PFSK-1 (cell line): ENCODE measurements around the gene C6orf120.

Experiments
- POLR2AphosphoS5 ChIP-seq: IDR thresholded peaks from 2 replicates; pipeline ENCODE4 v1.6.1; 2012; ENCODE audit warnings: low read depth, mild to moderate bottlenecking, control low read depth, low read length, moderate library complexity
- TAF1 ChIP-seq: IDR thresholded peaks from 2 replicates; pipeline ENCODE4 v1.6.1; 2012; ENCODE audit warnings: low read length, control low read depth, borderline replicate concordance; ENCODE audit not compliant: insufficient read depth
- TF ChIP-seq, protein P1 (sequence below), 2 experiments: IDR thresholded peaks; 2 replicates each; pipeline versions ENCODE4 v1.6.1 to v1.8.0; 2011 to 2012; ENCODE audit warnings: low read depth in 2 of 2, low read length in 2 of 2, control low read depth in 1 of 2, inconsistent platforms in 1 of 2, mild to moderate bottlenecking in 1 of 2, moderate library complexity in 1 of 2; ENCODE audit not compliant: insufficient read depth in 1 of 2

- no peak for TF ChIP-seq POLR2AphosphoS5
- TF ChIP-seq, protein P1, sequence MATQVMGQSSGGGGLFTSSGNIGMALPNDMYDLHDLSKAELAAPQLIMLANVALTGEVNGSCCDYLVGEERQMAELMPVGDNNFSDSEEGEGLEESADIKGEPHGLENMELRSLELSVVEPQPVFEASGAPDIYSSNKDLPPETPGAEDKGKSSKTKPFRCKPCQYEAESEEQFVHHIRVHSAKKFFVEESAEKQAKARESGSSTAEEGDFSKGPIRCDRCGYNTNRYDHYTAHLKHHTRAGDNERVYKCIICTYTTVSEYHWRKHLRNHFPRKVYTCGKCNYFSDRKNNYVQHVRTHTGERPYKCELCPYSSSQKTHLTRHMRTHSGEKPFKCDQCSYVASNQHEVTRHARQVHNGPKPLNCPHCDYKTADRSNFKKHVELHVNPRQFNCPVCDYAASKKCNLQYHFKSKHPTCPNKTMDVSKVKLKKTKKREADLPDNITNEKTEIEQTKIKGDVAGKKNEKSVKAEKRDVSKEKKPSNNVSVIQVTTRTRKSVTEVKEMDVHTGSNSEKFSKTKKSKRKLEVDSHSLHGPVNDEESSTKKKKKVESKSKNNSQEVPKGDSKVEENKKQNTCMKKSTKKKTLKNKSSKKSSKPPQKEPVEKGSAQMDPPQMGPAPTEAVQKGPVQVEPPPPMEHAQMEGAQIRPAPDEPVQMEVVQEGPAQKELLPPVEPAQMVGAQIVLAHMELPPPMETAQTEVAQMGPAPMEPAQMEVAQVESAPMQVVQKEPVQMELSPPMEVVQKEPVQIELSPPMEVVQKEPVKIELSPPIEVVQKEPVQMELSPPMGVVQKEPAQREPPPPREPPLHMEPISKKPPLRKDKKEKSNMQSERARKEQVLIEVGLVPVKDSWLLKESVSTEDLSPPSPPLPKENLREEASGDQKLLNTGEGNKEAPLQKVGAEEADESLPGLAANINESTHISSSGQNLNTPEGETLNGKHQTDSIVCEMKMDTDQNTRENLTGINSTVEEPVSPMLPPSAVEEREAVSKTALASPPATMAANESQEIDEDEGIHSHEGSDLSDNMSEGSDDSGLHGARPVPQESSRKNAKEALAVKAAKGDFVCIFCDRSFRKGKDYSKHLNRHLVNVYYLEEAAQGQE (IDR thresholded peaks at IDR 0.05; ENCODE audit: insufficient read depth in 1 of 2, low read depth in 2 of 2, low read length in 2 of 2) = no peak
- no peak for TF ChIP-seq TAF1
Observed at GRCh38 chr6:169738976-169739529, 37.1 kb downstream of the C6orf120 start.
